ENCODE data around the gene NFATC1.

Gene NFATC1

DNA sequence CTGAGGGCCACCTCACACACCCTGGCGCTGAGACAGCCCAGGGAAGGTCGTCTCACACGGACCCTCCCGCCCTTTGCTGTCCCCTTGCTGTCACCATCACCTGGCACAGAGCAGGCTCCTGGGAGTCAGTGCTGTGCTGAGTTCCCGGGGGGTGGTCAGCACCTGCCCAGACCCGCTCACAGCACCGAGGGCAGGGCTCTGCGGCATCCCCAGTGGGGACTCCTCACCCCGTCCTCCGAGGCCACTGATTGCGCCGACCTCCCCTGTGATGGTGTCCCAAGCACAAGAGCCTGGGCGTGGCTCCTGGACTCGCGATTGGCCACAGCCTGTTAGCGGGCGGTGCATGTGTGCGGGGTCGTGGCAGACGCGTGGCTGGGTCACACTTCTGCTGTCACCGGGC is 65.9 kb downstream of the NFATC1 start:
- no peak for TF ChIP-seq CTCF (IDR thresholded peaks at IDR 0.05; ENCODE audit: borderline replicate concordance, control extremely low read depth, extremely low read depth, insufficient read depth, missing control alignments)
- in situ Hi-C loops (cut with MboI; ENCODE audit: low sequenced_read_pairs, unreplicated experiment) = no loop called here

GRCh38 chr18:79463424-79463960 is 67.8 kb downstream of the NFATC1 start:
- TF ChIP-seq CTCF (IDR thresholded peaks at IDR 0.05; ENCODE audit: borderline replicate concordance, control extremely low read depth, extremely low read depth, insufficient read depth, missing control alignments) = no peak
- in situ Hi-C loops (cut with MboI; ENCODE audit: low sequenced_read_pairs, unreplicated experiment) = no loop called here
- no peak for DNase-seq (ENCODE audit: low spot score)

More for the DNA sequence above, 65.9 kb downstream of the NFATC1 start:
- no peak for DNase-seq (ENCODE audit: low spot score)

DNA sequence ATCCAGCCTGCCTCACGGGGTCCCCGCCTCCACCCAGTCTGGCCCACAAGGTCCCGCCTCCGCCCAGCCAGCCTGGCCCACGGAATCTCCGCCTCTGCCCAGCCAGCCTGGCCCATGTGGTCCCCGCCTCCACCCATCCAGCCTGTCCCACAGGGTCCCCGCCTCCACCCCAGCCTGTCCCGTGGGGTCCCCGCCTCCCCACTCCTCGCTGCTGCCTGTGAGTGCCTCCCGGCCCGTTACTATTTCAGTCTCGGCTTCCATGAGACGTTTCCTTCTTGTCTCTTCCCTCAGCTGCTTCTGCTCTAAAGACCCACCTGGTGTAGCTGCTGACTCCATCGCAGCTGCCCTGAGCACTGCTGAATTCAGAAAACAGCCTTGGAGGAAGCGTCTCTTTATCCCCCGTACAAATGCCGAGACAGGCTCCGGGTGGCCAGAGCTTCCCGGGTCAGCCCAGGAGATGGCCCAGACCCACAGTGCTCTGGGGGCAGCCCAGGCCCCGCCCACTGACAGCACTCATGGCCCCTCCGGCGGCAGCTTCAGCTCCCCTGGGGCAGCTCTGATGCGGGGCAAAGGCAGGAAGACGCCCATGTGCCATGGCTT is 69.8 kb downstream of the NFATC1 start:
- no peak for TF ChIP-seq CTCF (IDR thresholded peaks at IDR 0.05; ENCODE audit: borderline replicate concordance, control extremely low read depth, extremely low read depth, insufficient read depth, missing control alignments)
- in situ Hi-C loops (cut with MboI; ENCODE audit: low sequenced_read_pairs, unreplicated experiment) = no loop called here
- peak; percentile 87 for DNase-seq (ENCODE audit: low spot score)

GRCh38 chr18:79466591-79466990 is 70.9 kb downstream of the NFATC1 start:
- DNase-seq (ENCODE audit: low spot score) = peak; percentile 69
- no peak for TF ChIP-seq CTCF (IDR thresholded peaks at IDR 0.05; ENCODE audit: borderline replicate concordance, control extremely low read depth, extremely low read depth, insufficient read depth, missing control alignments)
- in situ Hi-C loops (cut with MboI; ENCODE audit: low sequenced_read_pairs, unreplicated experiment) = no loop called here

DNA sequence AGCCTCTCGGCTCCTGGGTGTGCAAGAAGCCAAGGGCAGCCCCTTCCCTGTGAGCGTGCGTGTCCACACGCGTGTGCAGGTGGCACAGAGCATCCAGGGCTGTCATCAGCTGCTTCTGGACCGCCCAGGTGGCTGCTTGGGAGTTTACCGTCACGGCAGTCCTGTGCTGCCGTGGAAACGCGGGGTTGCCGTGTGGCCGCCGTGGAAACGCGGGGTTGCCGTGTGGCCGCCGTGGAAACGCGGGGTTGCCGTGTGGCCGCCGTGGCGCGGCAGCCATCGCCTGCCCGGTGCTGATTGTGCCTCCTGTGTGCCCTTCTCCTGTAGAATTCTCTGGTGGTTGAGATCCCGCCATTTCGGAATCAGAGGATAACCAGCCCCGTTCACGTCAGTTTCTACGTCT is 71.4 kb downstream of the NFATC1 start:
- in situ Hi-C loops (cut with MboI; ENCODE audit: low sequenced_read_pairs, unreplicated experiment) = no loop called here
- no peak for DNase-seq (ENCODE audit: low spot score)
- no peak for TF ChIP-seq CTCF (IDR thresholded peaks at IDR 0.05; ENCODE audit: borderline replicate concordance, control extremely low read depth, extremely low read depth, insufficient read depth, missing control alignments)

- DNase-seq (ENCODE audit: low spot score) = no peak
- no peak for TF ChIP-seq CTCF (IDR thresholded peaks at IDR 0.05; ENCODE audit: borderline replicate concordance, control extremely low read depth, extremely low read depth, insufficient read depth, missing control alignments)
- in situ Hi-C loops (cut with MboI; ENCODE audit: low sequenced_read_pairs, unreplicated experiment) = no loop called here
Measured at GRCh38 chr18:79468119-79468789, 72.5 kb downstream of the NFATC1 start.

All from GM13976 (cell line).